HEK293 (cell line): ENCODE data around the gene UCP3.

Experiments
- CTCF ChIA-PET: fragments of 350-600 bp; formaldehyde crosslinking; extraction: SDS; loops from one replicate; lab custom pipeline; 2021; ENCODE audit warnings: antibody characterized with exemption; lab: Yijun Ruan, JAX
- POLR2A ChIA-PET: fragments of 300-600 bp; formaldehyde crosslinking; extraction: SDS; loops from one replicate; lab custom pipeline; 2020; ENCODE audit warnings: antibody characterized with exemption, inconsistent platforms; lab: Yijun Ruan, JAX
- H3K27ac ChIP-seq: fragments of 200-500 bp; sonication (Bioruptor generic); 2 replicates; pipeline ENCODE4 v1.5.1; 2014; ENCODE audit warnings: low read depth, low read length, control low read depth, inconsistent platforms; ENCODE audit errors: extremely low read depth
- H3K36me3 ChIP-seq, 2 experiments: fragments of 200-500 bp in 1 of 2; sonication (Bioruptor generic) in 1 of 2; 1 replicate in 1 of 2; 2 replicates in 1 of 2; pipeline ENCODE4 v1.5.1; 2014 to 2017; ENCODE audit warnings: inconsistent platforms in 2 of 2, low read length in 2 of 2; ENCODE audit not compliant: control insufficient read depth in 2 of 2, insufficient read depth in 1 of 2
- H3K4me1 ChIP-seq: fragments of 200-500 bp; sonication (Bioruptor generic); 2 replicates; pipeline ENCODE4 v1.5.1; 2014; ENCODE audit warnings: mild to moderate bottlenecking, low read length, inconsistent platforms; ENCODE audit not compliant: control insufficient read depth, insufficient read depth
- H3K4me3 ChIP-seq: 2 replicates; pipeline ENCODE4 v1.5.1; 2011; ENCODE audit warnings: low read depth, mild to moderate bottlenecking, control low read depth, low read length, moderate library complexity
- H3K9me3 ChIP-seq: fragments of 200-500 bp; sonication (Bioruptor generic); 2 replicates; pipeline ENCODE4 v1.5.1; 2014; ENCODE audit warnings: low read depth, low read length, inconsistent platforms; ENCODE audit not compliant: control insufficient read depth, insufficient read depth
- OSR2 ChIP-seq: fragments of 450-650 bp; formaldehyde crosslinking; IDR thresholded peaks from 2 replicates; pipeline ENCODE4 v1.5.1; 2016; ENCODE audit warnings: missing biosample characterization, missing genetic modification characterization
- PRDM1 ChIP-seq: fragments of 450-650 bp; formaldehyde crosslinking; IDR thresholded peaks from 2 replicates; pipeline ENCODE4; 2016; ENCODE audit warnings: missing biosample characterization, missing genetic modification characterization
- SETDB1 ChIP-seq: IDR thresholded peaks from one replicate; pipeline ENCODE4 v1.6.1; 2017; ENCODE audit warnings: mild to moderate bottlenecking, low read length, moderate library complexity, mixed read lengths; ENCODE audit not compliant: insufficient read length
- YY1 ChIP-seq: fragments of 450-650 bp; formaldehyde crosslinking; IDR thresholded peaks from 2 replicates; pipeline ENCODE4 v1.5.1; 2018; ENCODE audit warnings: missing biosample characterization, missing genetic modification characterization
- ZBTB20 ChIP-seq: fragments of 450-650 bp; formaldehyde crosslinking; IDR thresholded peaks from 2 replicates; pipeline ENCODE4 v1.5.1; 2016; ENCODE audit warnings: missing biosample characterization, missing genetic modification characterization
- ZBTB21 ChIP-seq: fragments of 450-650 bp; formaldehyde crosslinking; IDR thresholded peaks from 2 replicates; pipeline ENCODE4 v1.5.1; 2017; ENCODE audit warnings: missing biosample characterization, missing genetic modification characterization
- ZBTB7A ChIP-seq: fragments of 450-650 bp; formaldehyde crosslinking; IDR thresholded peaks from 2 replicates; pipeline ENCODE4 v1.5.1; 2016; ENCODE audit warnings: low read depth, missing biosample characterization, missing genetic modification characterization
- ZEB2 ChIP-seq: fragments of 450-650 bp; formaldehyde crosslinking; IDR thresholded peaks from 2 replicates; pipeline ENCODE4 v1.5.1; 2016; ENCODE audit warnings: missing biosample characterization, missing genetic modification characterization
- ZIC2 ChIP-seq: fragments of 450-650 bp; formaldehyde crosslinking; IDR thresholded peaks from 2 replicates; pipeline ENCODE4 v1.5.1; 2016; ENCODE audit warnings: missing biosample characterization, missing genetic modification characterization
- ZNF121 ChIP-seq: fragments of 450-650 bp; formaldehyde crosslinking; IDR thresholded peaks from 2 replicates; pipeline ENCODE4 v1.5.1; 2016; ENCODE audit warnings: missing biosample characterization, missing genetic modification characterization
- ZNF138 ChIP-seq: fragments of 450-650 bp; formaldehyde crosslinking; IDR thresholded peaks from 2 replicates; pipeline ENCODE4 v1.5.1; 2016; ENCODE audit warnings: missing biosample characterization, missing genetic modification characterization, borderline replicate concordance
- ZNF140 ChIP-seq: fragments of 450-650 bp; formaldehyde crosslinking; IDR thresholded peaks from 2 replicates; pipeline ENCODE4 v1.5.1; 2016; ENCODE audit warnings: missing biosample characterization, missing genetic modification characterization
- ZNF16 ChIP-seq: fragments of 450-650 bp; formaldehyde crosslinking; IDR thresholded peaks from 2 replicates; pipeline ENCODE4 v1.5.1; 2016; ENCODE audit warnings: low read depth, missing biosample characterization, missing genetic modification characterization
- ZNF19 ChIP-seq: fragments of 450-650 bp; formaldehyde crosslinking; IDR thresholded peaks from 2 replicates; pipeline ENCODE4; 2016; ENCODE audit warnings: missing biosample characterization, missing genetic modification characterization, low read depth
- ZNF311 ChIP-seq: fragments of 450-650 bp; formaldehyde crosslinking; IDR thresholded peaks from 2 replicates; pipeline ENCODE4 v1.5.1; 2017; ENCODE audit warnings: missing biosample characterization, missing genetic modification characterization, borderline replicate concordance
- ZNF473 ChIP-seq: fragments of 450-650 bp; formaldehyde crosslinking; IDR thresholded peaks from 2 replicates; pipeline ENCODE4 v1.5.1; 2017; ENCODE audit warnings: missing biosample characterization, missing genetic modification characterization
- ZNF48 ChIP-seq: fragments of 450-650 bp; formaldehyde crosslinking; IDR thresholded peaks from 2 replicates; pipeline ENCODE4 v1.5.1; 2016; ENCODE audit warnings: missing biosample characterization, missing genetic modification characterization
- ZNF558 ChIP-seq: fragments of 450-650 bp; formaldehyde crosslinking; IDR thresholded peaks from 2 replicates; pipeline ENCODE4 v1.5.1; 2016; ENCODE audit warnings: missing biosample characterization, missing genetic modification characterization
- ZNF670 ChIP-seq: fragments of 450-650 bp; formaldehyde crosslinking; IDR thresholded peaks from 2 replicates; pipeline ENCODE4 v1.5.1; 2016; ENCODE audit warnings: missing biosample characterization, missing genetic modification characterization, low read depth
- ZNF701 ChIP-seq: fragments of 450-650 bp; formaldehyde crosslinking; IDR thresholded peaks from 2 replicates; pipeline ENCODE4 v1.5.1; 2016; ENCODE audit warnings: missing biosample characterization, missing genetic modification characterization
- ZSCAN23 ChIP-seq: fragments of 450-650 bp; formaldehyde crosslinking; IDR thresholded peaks from 2 replicates; pipeline ENCODE4 v1.5.1; 2016; ENCODE audit warnings: missing biosample characterization, missing genetic modification characterization
- TF ChIP-seq, protein P1 (sequence below): fragments of 450-650 bp; formaldehyde crosslinking; conservative IDR thresholded peaks from 2 replicates; pipeline ENCODE4 v1.5.1; 2016; ENCODE audit warnings: low read depth, missing biosample characterization, missing genetic modification characterization
- TF ChIP-seq, protein P2 (sequence below): fragments of 450-650 bp; formaldehyde crosslinking; IDR thresholded peaks from 2 replicates; pipeline ENCODE4 v1.5.1; 2016; ENCODE audit warnings: missing biosample characterization, missing genetic modification characterization
- TF ChIP-seq, protein P3 (sequence below): fragments of 450-650 bp; formaldehyde crosslinking; IDR thresholded peaks from 2 replicates; pipeline ENCODE4 v1.5.1; 2016; ENCODE audit warnings: missing biosample characterization, missing genetic modification characterization
- TF ChIP-seq, protein P4 (sequence below): fragments of 450-650 bp; formaldehyde crosslinking; IDR thresholded peaks from 2 replicates; pipeline ENCODE4 v1.5.1; 2016; ENCODE audit warnings: missing biosample characterization, missing genetic modification characterization

Gene UCP3

DNA sequence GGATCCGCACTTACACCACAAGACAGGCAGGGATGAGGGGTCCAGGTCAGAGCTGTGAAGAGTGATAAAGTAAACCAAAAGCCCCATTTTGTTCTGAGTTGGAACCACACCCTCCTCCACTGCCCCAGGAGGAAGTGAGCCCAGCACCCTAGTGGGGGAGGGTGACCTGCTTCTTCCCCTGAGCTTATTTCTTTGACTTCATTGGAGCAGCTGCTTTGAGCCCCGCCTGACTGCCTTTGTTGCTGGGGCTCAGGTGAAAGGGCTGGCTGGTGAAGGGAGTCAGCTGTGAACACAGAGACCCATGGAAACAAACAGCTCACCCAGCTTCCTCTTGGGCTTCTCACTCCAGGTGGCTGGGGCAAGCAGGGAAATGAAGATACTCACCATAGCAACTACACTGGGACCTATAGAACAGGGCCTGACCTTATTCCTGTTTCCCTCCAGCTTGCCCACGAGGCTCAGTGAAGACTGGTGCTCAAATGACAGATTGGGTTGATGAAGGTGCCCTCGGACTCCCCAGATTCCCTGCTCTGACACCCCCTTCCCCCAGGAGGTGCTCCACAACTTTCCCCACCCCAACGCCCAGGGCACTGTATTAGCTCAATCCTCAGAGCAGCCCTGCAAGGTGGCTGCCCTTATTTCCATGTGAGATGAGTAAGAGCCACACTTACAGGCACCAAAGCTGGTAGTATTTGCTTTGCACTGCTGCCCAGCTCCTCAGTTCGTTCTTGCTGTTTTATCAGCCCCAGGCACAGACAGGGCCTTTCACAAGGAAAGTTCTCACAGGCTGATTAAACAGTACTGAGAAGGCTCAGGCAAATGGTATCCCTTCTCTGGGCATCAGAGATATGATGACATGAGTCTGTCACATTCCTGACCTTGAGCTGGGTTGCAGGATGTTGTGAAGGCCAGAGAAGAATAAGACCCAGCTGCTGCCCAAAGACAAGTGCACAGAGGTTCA, 28.6 kb downstream of the UCP3 start:
- Histone ChIP-seq H3K4me1 (peaks cover 3% of the 10 kb centered on the region; the same call in 1 of the 2 replicates), H3K27ac (no peak overlapping the region), H3K36me3 (peaks cover 0 to 62% of the 10 kb centered on the region in 2 experiments; a peak in 1 of 3 replicates), H3K9me3 (no peaks in the 10 kb centered on the region), H3K4me3 (no peak overlapping the region)
- TF ChIP-seq ZIC2 (tag by site-specific recombination), result no peak
- no peak for TF ChIP-seq ZNF701 (tag by site-specific recombination)
- TF ChIP-seq YY1, result no peak
- TF ChIP-seq ZNF311 (tag by site-specific recombination), result no peak
- TF ChIP-seq, protein P1, sequence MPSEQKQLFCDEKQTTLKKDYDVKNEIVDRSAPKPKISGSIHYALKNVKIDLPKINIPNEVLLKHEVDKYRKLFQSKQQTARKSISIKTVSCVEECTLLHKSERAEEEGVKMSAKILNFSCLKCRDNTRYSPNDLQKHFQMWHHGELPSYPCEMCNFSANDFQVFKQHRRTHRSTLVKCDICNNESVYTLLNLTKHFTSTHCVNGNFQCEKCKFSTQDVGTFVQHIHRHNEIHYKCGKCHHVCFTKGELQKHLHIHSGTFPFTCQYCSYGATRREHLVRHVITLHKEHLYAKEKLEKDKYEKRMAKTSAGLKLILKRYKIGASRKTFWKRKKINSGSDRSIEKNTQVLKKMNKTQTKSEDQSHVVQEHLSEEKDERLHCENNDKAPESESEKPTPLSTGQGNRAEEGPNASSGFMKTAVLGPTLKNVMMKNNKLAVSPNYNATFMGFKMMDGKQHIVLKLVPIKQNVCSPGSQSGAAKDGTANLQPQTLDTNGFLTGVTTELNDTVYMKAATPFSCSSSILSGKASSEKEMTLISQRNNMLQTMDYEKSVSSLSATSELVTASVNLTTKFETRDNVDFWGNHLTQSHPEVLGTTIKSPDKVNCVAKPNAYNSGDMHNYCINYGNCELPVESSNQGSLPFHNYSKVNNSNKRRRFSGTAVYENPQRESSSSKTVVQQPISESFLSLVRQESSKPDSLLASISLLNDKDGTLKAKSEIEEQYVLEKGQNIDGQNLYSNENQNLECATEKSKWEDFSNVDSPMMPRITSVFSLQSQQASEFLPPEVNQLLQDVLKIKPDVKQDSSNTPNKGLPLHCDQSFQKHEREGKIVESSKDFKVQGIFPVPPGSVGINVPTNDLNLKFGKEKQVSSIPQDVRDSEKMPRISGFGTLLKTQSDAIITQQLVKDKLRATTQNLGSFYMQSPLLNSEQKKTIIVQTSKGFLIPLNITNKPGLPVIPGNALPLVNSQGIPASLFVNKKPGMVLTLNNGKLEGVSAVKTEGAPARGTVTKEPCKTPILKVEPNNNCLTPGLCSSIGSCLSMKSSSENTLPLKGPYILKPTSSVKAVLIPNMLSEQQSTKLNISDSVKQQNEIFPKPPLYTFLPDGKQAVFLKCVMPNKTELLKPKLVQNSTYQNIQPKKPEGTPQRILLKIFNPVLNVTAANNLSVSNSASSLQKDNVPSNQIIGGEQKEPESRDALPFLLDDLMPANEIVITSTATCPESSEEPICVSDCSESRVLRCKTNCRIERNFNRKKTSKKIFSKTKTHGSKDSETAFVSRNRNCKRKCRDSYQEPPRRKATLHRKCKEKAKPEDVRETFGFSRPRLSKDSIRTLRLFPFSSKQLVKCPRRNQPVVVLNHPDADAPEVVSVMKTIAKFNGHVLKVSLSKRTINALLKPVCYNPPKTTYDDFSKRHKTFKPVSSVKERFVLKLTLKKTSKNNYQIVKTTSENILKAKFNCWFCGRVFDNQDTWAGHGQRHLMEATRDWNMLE (tag by site-specific recombination), result no peak
- TF ChIP-seq ZNF558 (tag by site-specific recombination), result no peak
- no peak for TF ChIP-seq ZNF48 (tag by site-specific recombination)
- TF ChIP-seq ZBTB20 (tag by site-specific recombination), result peak; percentile 72
- TF ChIP-seq, protein P2, sequence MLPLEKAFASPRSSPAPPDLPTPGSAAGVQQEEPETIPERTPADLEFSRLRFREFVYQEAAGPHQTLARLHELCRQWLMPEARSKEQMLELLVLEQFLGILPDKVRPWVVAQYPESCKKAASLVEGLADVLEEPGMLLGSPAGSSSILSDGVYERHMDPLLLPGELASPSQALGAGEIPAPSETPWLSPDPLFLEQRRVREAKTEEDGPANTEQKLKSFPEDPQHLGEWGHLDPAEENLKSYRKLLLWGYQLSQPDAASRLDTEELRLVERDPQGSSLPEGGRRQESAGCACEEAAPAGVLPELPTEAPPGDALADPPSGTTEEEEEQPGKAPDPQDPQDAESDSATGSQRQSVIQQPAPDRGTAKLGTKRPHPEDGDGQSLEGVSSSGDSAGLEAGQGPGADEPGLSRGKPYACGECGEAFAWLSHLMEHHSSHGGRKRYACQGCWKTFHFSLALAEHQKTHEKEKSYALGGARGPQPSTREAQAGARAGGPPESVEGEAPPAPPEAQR (tag by site-specific recombination), result no peak
- POLR2A ChIA-PET, result interaction anchor here (0.6 to 2.1 kb wide), 3 partner anchors 10 to 513 kb away, joined by 3 to 12 read pairs (median 3); partner anchors contain the start of gene LIPT2
- CTCF ChIA-PET, result interaction anchor here (0.6 to 3.5 kb wide), 3 partner anchors 10 to 196 kb away, joined by 3 to 9 read pairs (median 4); no protein-coding TSS in a partner anchor

DNA sequence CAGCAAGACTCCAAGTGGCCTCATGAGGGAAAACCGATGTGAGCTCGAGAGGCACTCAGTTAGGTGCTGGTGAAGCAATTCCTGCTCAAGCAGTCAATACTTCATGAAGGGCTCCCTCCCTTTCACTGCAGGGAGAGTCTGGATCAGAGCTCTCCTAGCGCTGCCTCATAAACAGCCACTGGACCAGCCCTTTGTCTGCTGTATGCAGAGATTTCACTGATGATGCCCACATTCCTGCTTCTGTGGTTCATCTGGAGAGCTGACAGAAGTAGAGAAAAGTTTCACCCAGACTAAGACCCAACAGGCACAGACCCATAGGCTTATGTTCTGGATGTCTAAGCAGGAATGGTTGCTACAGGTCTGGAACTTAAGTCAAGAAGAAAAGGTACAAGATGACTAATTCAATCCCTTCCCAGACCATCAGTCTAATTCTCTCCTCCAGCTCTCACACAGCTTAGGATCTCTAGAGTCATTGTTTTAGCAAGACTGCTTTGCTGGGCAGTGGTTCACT, 30.3 kb downstream of the UCP3 start:
- Histone ChIP-seq H3K4me3 (no peak overlapping the region), H3K9me3 (no peaks in the 10 kb centered on the region), H3K36me3 (peaks cover 0 to 77% of the 10 kb centered on the region in 2 experiments; a peak in 1 of 3 replicates), H3K27ac (no peak overlapping the region), H3K4me1 (peaks cover 3% of the 10 kb centered on the region; the same call in 1 of the 2 replicates)
- ChIA-PET CTCF (interaction anchor here (3.5 kb wide), 1 partner anchor 15 kb away, joined by 9 read pairs; no protein-coding TSS in a partner anchor), POLR2A (no interaction called here)
- no peak for TF ChIP-seq ZBTB21 (tag by site-specific recombination)
- no peak for TF ChIP-seq ZNF121 (tag by site-specific recombination)
- TF ChIP-seq OSR2 (tag by site-specific recombination), result no peak
- TF ChIP-seq ZNF670 (tag by site-specific recombination), result no peak
- TF ChIP-seq ZNF473 (tag by site-specific recombination), result no peak
- no peak for TF ChIP-seq ZSCAN23 (tag by site-specific recombination)
- no peak for TF ChIP-seq ZNF701 (tag by site-specific recombination)
- no peak for TF ChIP-seq ZNF138
- TF ChIP-seq ZEB2 (tag by site-specific recombination), result no peak
- no peak for TF ChIP-seq ZBTB7A (tag by site-specific recombination)
- TF ChIP-seq, protein P3, sequence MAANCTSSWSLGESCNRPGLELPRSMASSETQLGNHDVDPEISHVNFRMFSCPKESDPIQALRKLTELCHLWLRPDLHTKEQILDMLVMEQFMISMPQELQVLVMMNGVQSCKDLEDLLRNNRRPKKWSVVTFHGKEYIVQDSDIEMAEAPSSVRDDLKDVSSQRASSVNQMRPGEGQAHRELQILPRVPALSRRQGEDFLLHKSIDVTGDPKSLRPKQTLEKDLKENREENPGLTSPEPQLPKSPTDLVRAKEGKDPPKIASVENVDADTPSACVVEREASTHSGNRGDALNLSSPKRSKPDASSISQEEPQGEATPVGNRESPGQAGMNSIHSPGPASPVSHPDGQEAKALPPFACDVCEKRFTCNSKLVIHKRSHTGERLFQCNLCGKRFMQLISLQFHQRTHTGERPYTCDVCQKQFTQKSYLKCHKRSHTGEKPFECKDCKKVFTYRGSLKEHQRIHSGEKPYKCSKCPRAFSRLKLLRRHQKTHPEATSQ (tag by site-specific recombination), result no peak
- TF ChIP-seq ZNF140 (tag by site-specific recombination), result no peak
- no peak for TF ChIP-seq PRDM1
- TF ChIP-seq SETDB1, result no peak
- TF ChIP-seq, protein P4, sequence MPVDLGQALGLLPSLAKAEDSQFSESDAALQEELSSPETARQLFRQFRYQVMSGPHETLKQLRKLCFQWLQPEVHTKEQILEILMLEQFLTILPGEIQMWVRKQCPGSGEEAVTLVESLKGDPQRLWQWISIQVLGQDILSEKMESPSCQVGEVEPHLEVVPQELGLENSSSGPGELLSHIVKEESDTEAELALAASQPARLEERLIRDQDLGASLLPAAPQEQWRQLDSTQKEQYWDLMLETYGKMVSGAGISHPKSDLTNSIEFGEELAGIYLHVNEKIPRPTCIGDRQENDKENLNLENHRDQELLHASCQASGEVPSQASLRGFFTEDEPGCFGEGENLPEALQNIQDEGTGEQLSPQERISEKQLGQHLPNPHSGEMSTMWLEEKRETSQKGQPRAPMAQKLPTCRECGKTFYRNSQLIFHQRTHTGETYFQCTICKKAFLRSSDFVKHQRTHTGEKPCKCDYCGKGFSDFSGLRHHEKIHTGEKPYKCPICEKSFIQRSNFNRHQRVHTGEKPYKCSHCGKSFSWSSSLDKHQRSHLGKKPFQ (tag by site-specific recombination), result no peak
- no peak for TF ChIP-seq ZNF19
- no peak for TF ChIP-seq ZNF16
